K562 (cell line): Measurements from ENCODE around the gene SLC25A20. TPM values are rescaled to one million over a fixed set of nuclear protein-coding genes. Genes with fewer than 3 reads are reported as not detected.

Experiments
- BACH1 ChIP-seq: fragments of 200-800 bp; sonication (Bioruptor generic); IDR thresholded peaks from 2 replicates; pipeline ENCODE4 v1.6.1; 2016; ENCODE audit warnings: missing genetic modification characterization, missing compliant biosample characterization
- BRD9 ChIP-seq: fragments of 450-650 bp; IDR thresholded peaks from 2 replicates; pipeline ENCODE4 v1.6.1; 2018; ENCODE audit warnings: low read depth; ENCODE audit not compliant: partially characterized antibody
- CBFA2T2 ChIP-seq: fragments of 450-650 bp; conservative IDR thresholded peaks from 2 replicates; pipeline ENCODE4 v1.6.1; 2017; ENCODE audit warnings: mild to moderate bottlenecking
- GATAD2A ChIP-seq: fragments of 450-650 bp; IDR thresholded peaks from 2 replicates; pipeline ENCODE4 v1.6.1; 2017
- HIVEP1 ChIP-seq: fragments of 250-450 bp; sonication (Bioruptor Pico); IDR thresholded peaks from 2 replicates; pipeline ENCODE4 v1.4.0; 2020; ENCODE audit warnings: mild to moderate bottlenecking
- HMBOX1 ChIP-seq: sonication (generic); IDR thresholded peaks from 2 replicates; pipeline ENCODE4 v1.6.1; 2016
- HMG20B ChIP-seq: fragments of 250-450 bp; sonication (Bioruptor Pico); IDR thresholded peaks from 2 replicates; pipeline ENCODE4 v1.5.0; 2021; ENCODE audit warnings: mild to moderate bottlenecking
- HNRNPK ChIP-seq: fragments of 200-400 bp; formaldehyde crosslinking; IDR thresholded peaks from one replicate; pipeline ENCODE4 v1.6.1; 2018; ENCODE audit warnings: mild to moderate bottlenecking, low read depth, low read length; ENCODE audit not compliant: poor library complexity, severe bottlenecking
- MNT ChIP-seq, 2 experiments: fragments of 450-650 bp; conservative IDR thresholded peaks; 2 replicates each; pipeline ENCODE4 v1.6.1; 2017; ENCODE audit warnings: mild to moderate bottlenecking in 2 of 2, moderate library complexity in 2 of 2
- PRDM10 ChIP-seq: fragments of 450-650 bp; IDR thresholded peaks from 2 replicates; pipeline ENCODE4 v1.6.1; 2018; ENCODE audit not compliant: partially characterized antibody
- PTBP1 ChIP-seq: fragments of 200-400 bp; formaldehyde crosslinking; IDR thresholded peaks from 2 replicates; pipeline ENCODE4 v1.6.1; 2017; ENCODE audit warnings: low read depth, low read length
- PURB ChIP-seq: sonication (generic); formaldehyde crosslinking; IDR thresholded peaks from 2 replicates; pipeline ENCODE4 v1.9.0; 2021; ENCODE audit warnings: low read depth, mild to moderate bottlenecking, missing genetic modification reagents
- RCOR1 ChIP-seq, 2 experiments: IDR thresholded peaks; 2 replicates each; pipeline ENCODE4 v1.6.1; 2012; ENCODE audit warnings: low read depth in 2 of 2, low read length in 2 of 2, borderline replicate concordance in 1 of 2, improper control_type of control experiment in 1 of 2
- SAFB ChIP-seq: fragments of 200-400 bp; formaldehyde crosslinking; IDR thresholded peaks from 2 replicates; pipeline ENCODE4 v1.6.1; 2017; ENCODE audit warnings: low read depth, low read length, borderline replicate concordance
- SETDB1 ChIP-seq: IDR thresholded peaks from one replicate; pipeline ENCODE4 v1.6.1; 2012; ENCODE audit warnings: low read length, control low read depth, inconsistent platforms
- TAF1 ChIP-seq: IDR thresholded peaks from 2 replicates; pipeline ENCODE4 v1.6.1; 2011; ENCODE audit warnings: mild to moderate bottlenecking, low read length, moderate library complexity; ENCODE audit not compliant: insufficient read depth, control insufficient read depth, severe bottlenecking; ENCODE audit errors: extremely low read depth
- ZNF561 ChIP-seq: fragments of 450-650 bp; formaldehyde crosslinking; conservative IDR thresholded peaks from 2 replicates; pipeline ENCODE4 v1.4.0; 2020; ENCODE audit warnings: mild to moderate bottlenecking, moderate library complexity
- ZNF696 ChIP-seq: fragments of 250-450 bp; sonication (Bioruptor Pico); conservative IDR thresholded peaks from 2 replicates; pipeline ENCODE4 v1.4.0; 2020; ENCODE audit warnings: mild to moderate bottlenecking, moderate library complexity
- polyA plus RNA-seq, 8 experiments: library from polyadenylated mRNA; depleted of rRNA in 4 of 8; stranded (reverse) in 5 of 8; unstranded in 3 of 8; fragments of >200 nt; fragmentation: Nextera tagmentation in 2 of 8; fragmentation: Illumina TruSeq in 1 of 8; extraction: Ambion mirVana in 2 of 8; extraction: Trizol in 1 of 8; gene quantifications; 2 replicates each; pipeline versions ENCODE4 v1.2.1 to v1.2.3, GENCODE V29; 2011 to 2014; ENCODE audit warnings: inconsistent platforms in 1 of 8, missing spikeins in 1 of 8
- total RNA-seq, 7 experiments: library from RNA; depleted of rRNA in 6 of 7; stranded (reverse); fragments of >200 nt in 6 of 7; fragmentation: Illumina TruSeq in 2 of 7; extraction: Trizol in 2 of 7; gene quantifications; 2 replicates each; pipeline versions ENCODE4 v1.2.1 to v1.2.3, GENCODE V29; 2011 to 2021; ENCODE audit warnings: low replicate concordance in 1 of 7
- TF ChIP-seq, protein P1 (sequence below), 2 experiments: fragments of 250-450 bp in 1 of 2; fragments of 450-650 bp in 1 of 2; sonication (Bioruptor Pico) in 1 of 2; IDR thresholded peaks; 2 replicates each; pipeline versions ENCODE4 v1.6.1 to v1.8.0; 2016 to 2021; ENCODE audit warnings: mild to moderate bottlenecking in 2 of 2, moderate library complexity in 2 of 2, missing compliant biosample characterization in 1 of 2, missing genetic modification characterization in 1 of 2
- TF ChIP-seq, protein P2 (sequence below): fragments of 250-450 bp; sonication (Bioruptor Pico); IDR thresholded peaks from 2 replicates; pipeline ENCODE4 v1.5.0; 2020; ENCODE audit warnings: mild to moderate bottlenecking, borderline replicate concordance

The SLC25A20 gene
- total and polyA plus RNA-seq, 9 of the 15 experiments (the other 6 are each of a cell fraction or from before 2014, with no cell fraction given), result 14.3 to 48.1 (median 21.6) TPM

DNA sequence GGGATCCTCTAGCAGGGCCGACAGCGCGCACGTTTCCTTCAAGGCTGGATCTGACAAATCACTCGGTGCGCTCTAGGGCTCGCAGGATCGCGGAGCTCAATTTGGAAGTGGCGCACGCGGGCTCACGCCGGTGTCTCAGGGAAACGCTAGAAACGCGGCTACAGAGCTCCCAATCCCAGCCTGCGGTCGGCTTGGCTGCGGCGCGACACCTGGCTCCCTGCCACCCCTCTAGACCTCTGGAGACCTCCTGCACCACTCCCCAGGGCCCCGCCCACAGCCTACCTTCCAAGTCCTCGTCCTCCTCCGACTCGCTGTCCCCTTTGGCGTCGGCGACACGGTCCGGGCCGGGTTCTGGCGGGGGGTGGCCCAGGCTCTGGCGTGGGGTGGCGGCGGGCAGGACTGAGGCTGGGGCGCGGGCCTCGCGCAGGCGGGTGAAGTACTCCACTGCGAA, 51.6 kb downstream of the SLC25A20 start (continued):
- no peak for TF ChIP-seq SAFB
- no peak for TF ChIP-seq ZNF696 (CRISPR knock-in tag)
- no peak for TF ChIP-seq CBFA2T2
- TF ChIP-seq BRD9, result no peak
- TF ChIP-seq TAF1, result peak; percentile 43
- TF ChIP-seq MNT (conservative IDR thresholded peaks at IDR 0.05), result peak in 1 of 2 experiments; percentile 69; a peak in 2 of 4 replicates
- TF ChIP-seq HMBOX1, result no peak
- no peak for TF ChIP-seq PTBP1
- no peak for TF ChIP-seq SETDB1
- no peak for TF ChIP-seq RCOR1 (IDR thresholded peaks at IDR 0.05; ENCODE audit: borderline replicate concordance in 1 of 2, low read depth in 2 of 2, low read length in 2 of 2)
- no peak for TF ChIP-seq HNRNPK
- no peak for TF ChIP-seq HIVEP1 (CRISPR knock-in tag)
- no peak for TF ChIP-seq GATAD2A
- TF ChIP-seq, protein P1, sequence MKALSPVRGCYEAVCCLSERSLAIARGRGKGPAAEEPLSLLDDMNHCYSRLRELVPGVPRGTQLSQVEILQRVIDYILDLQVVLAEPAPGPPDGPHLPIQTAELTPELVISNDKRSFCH (CRISPR knock-in tag; IDR thresholded peaks at IDR 0.05), result no peak
- TF ChIP-seq, protein P1 (tag; IDR thresholded peaks at IDR 0.05), result no peak
- no peak for TF ChIP-seq BACH1 (tag)
- no peak for TF ChIP-seq HMG20B (CRISPR knock-in tag)
- TF ChIP-seq PRDM10, result no peak
- TF ChIP-seq, protein P2, sequence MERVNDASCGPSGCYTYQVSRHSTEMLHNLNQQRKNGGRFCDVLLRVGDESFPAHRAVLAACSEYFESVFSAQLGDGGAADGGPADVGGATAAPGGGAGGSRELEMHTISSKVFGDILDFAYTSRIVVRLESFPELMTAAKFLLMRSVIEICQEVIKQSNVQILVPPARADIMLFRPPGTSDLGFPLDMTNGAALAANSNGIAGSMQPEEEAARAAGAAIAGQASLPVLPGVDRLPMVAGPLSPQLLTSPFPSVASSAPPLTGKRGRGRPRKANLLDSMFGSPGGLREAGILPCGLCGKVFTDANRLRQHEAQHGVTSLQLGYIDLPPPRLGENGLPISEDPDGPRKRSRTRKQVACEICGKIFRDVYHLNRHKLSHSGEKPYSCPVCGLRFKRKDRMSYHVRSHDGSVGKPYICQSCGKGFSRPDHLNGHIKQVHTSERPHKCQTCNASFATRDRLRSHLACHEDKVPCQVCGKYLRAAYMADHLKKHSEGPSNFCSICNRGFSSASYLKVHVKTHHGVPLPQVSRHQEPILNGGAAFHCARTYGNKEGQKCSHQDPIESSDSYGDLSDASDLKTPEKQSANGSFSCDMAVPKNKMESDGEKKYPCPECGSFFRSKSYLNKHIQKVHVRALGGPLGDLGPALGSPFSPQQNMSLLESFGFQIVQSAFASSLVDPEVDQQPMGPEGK (CRISPR knock-in tag), result no peak
- TF ChIP-seq PURB, result no peak
- no peak for TF ChIP-seq ZNF561 (CRISPR knock-in tag)
